Measurements from ENCODE around the gene TMIGD3. TPM values are rescaled to one million over a fixed set of nuclear protein-coding genes. Genes with fewer than 3 reads are reported as not detected.

Gene TMIGD3
- total and polyA plus RNA-seq, 7 donors: 1.9 to 29.8 (median 5.8) TPM

- no peak for DNase-seq
- Histone ChIP-seq H3K27ac (no peak overlapping the region), H3K27me3 (no peaks in the 10 kb centered on the region), H3K4me1 (peaks cover 0 to 22% (median 19%) of the 10 kb centered on the region in 4 donors), H3K4me3 (no peak overlapping the region), H3K9me3 (no peaks in the 10 kb centered on the region), H3K36me3 (no peaks in the 10 kb centered on the region)
- TF ChIP-seq POLR2AphosphoS5 (IDR thresholded peaks at IDR 0.05): no peak
- TF ChIP-seq POLR2A (IDR thresholded peaks at IDR 0.05): no peak
- TF ChIP-seq CTCF (IDR thresholded peaks at IDR 0.05): no peak
- TF ChIP-seq EP300 (IDR thresholded peaks at IDR 0.05): no peak
- WGBS, 2 donors: 24 to 66% methylated on average over 3 of the region's 3 CpGs
- intact Hi-C loops (cut with DNase I): no loop called here
These were observed 16.6 kb upstream of the TMIGD3 start for GRCh38 chr1:111520053-111520452.

GRCh38 chr1:111517469-111518225 lies 14.2 kb upstream of the TMIGD3 start:
- 94 to 95% methylated on average over 1 of the region's 1 CpG for WGBS, 2 donors
- Histone ChIP-seq H3K4me3 (no peak overlapping the region), H3K4me1 (peaks cover 0 to 44% (median 29%) of the 10 kb centered on the region in 4 donors), H3K27ac (peak overlapping the region in 2 of 4 donors; percentile 78 to 93), H3K27me3 (no peaks in the 10 kb centered on the region), H3K9me3 (no peaks in the 10 kb centered on the region), H3K36me3 (no peaks in the 10 kb centered on the region)
- TF ChIP-seq POLR2AphosphoS5 (IDR thresholded peaks at IDR 0.05) (no peak), EP300 (IDR thresholded peaks at IDR 0.05) (no peak), POLR2A (IDR thresholded peaks at IDR 0.05) (no peak), CTCF (IDR thresholded peaks at IDR 0.05) (no peak)
- no peak for DNase-seq
- intact Hi-C loops (cut with DNase I): no loop called here

GRCh38 chr1:111516005-111516535 lies 12.6 kb upstream of the TMIGD3 start:
- H3K9me3 ChIP-seq: no peaks in the 10 kb centered on the region
- no peaks in the 10 kb centered on the region for H3K36me3 ChIP-seq
- intact Hi-C loops (cut with DNase I): no loop called here
- peak overlapping the region; percentile 73 to 93 (median 77) for H3K27ac ChIP-seq
- peak overlapping the region; percentile 5 to 46 (median 39) for H3K4me3 ChIP-seq
- no peaks in the 10 kb centered on the region for H3K27me3 ChIP-seq
- peak; percentile 71 for DNase-seq
- no peak for TF ChIP-seq CTCF (IDR thresholded peaks at IDR 0.05)
- peak in 2 of 4 donors; percentile 35 to 39 for TF ChIP-seq POLR2AphosphoS5 (IDR thresholded peaks at IDR 0.05)
- 32 to 69% methylated on average over 13 of the region's 13 CpGs for WGBS, 2 donors
- H3K4me1 ChIP-seq: peaks cover 0 to 57% (median 38%) of the 10 kb centered on the region in 4 donors

- peak; percentile 83 for DNase-seq
- peaks cover 0 to 62% (median 44%) of the 10 kb centered on the region in 4 donors for H3K4me1 ChIP-seq
- peak overlapping the region; percentile 5 to 46 (median 39) for H3K4me3 ChIP-seq
- no peaks in the 10 kb centered on the region for H3K36me3 ChIP-seq
- WGBS, 2 donors: 28 to 71% methylated on average over 40 of the region's 40 CpGs
- intact Hi-C loops (cut with DNase I): no loop called here
- TF ChIP-seq CTCF (IDR thresholded peaks at IDR 0.05) (no peak), EP300 (IDR thresholded peaks at IDR 0.05) (no peak), POLR2A (IDR thresholded peaks at IDR 0.05) (no peak), POLR2AphosphoS5 (IDR thresholded peaks at IDR 0.05) (no peak)
- no peaks in the 10 kb centered on the region for H3K27me3 ChIP-seq
- H3K9me3 ChIP-seq: no peaks in the 10 kb centered on the region
- peak overlapping the region; percentile 73 to 93 (median 77) for H3K27ac ChIP-seq
These were observed 12.0 kb upstream of the TMIGD3 start for GRCh38 chr1:111515291-111516004.

Data from sigmoid colon (tissue), 7 donors.